Right lobe of liver (tissue), 6 donors: ENCODE measurements around the gene CLEC6A. TPM values are rescaled to one million over a fixed set of nuclear protein-coding genes. Genes with fewer than 3 reads are reported as not detected.

Experiments
- ATAC-seq, 4 donors: fragments of 200-7000 bp; cut with Tn5 transposase; one replicate each; pipeline ENCODE4 v1.9.1; 2020; ENCODE audit warnings: mild to moderate bottlenecking in 4 of 4, moderate library complexity in 4 of 4
- DNase-seq, 3 donors: peaks; one replicate each; pipeline ENCODE4 v3.0.0-alpha.2; 2020
- H3K27ac ChIP-seq, 3 donors: fragments of 200-600 bp; one replicate each; pipeline ENCODE4 v1.8.0; 2022
- H3K27me3 ChIP-seq, 2 donors: fragments of 200-600 bp; one replicate each; pipeline ENCODE4 v1.8.0; 2022
- H3K36me3 ChIP-seq, 4 donors: fragments of 200-600 bp; sonication (generic) in 1 of 4; one replicate each; pipeline versions ENCODE4 v1.5.1 to v1.8.0; 2017 to 2022; ENCODE audit warnings: control low read depth in 1 of 4
- H3K4me1 ChIP-seq, 4 donors: fragments of 200-600 bp; sonication (generic) in 1 of 4; one replicate each; pipeline versions ENCODE4 v1.5.1 to v1.8.0; 2017 to 2022; ENCODE audit warnings: control low read depth in 1 of 4
- H3K4me3 ChIP-seq, 3 donors: fragments of 200-600 bp; one replicate each; pipeline ENCODE4 v1.8.0; 2022
- H3K9me3 ChIP-seq, 4 donors: fragments of 200-600 bp; sonication (generic) in 1 of 4; one replicate each; pipeline versions ENCODE4 v1.5.1 to v1.8.0; 2017 to 2022; ENCODE audit warnings: control low read depth in 1 of 4
- POLR2A ChIP-seq: fragments of 450-650 bp; IDR thresholded peaks from one replicate; pipeline ENCODE4 v1.6.1; 2017; ENCODE audit warnings: antibody characterized with exemption, mild to moderate bottlenecking
- WGBS: methylation state at CpG from one replicate; pipeline ENCODE4 v1.1.6; 2018; ENCODE audit warnings: low coverage, low lambda C conversion rate; ENCODE audit not compliant: insufficient coverage; ENCODE audit errors: missing lambda C conversion rate; 5-methylcytosine and 5-hydroxymethylcytosine counted together
- intact Hi-C, 2 donors: fragments of 100-400 bp; cut with DNase I; formaldehyde crosslinking; loops; one replicate each; pipeline versions ENCODE4 v1.11.2 to v1.14.1; 2022
- total RNA-seq, 6 experiments: library from RNA; depleted of rRNA in 2 of 6; stranded (reverse); fragments of >200 nt in 2 of 6; fragmentation: NEBNext Ultra II Directional in 3 of 6; extraction: Animal tissue kit (Norgen Biotek cat#: 25700) in 3 of 6; gene quantifications; one replicate each; pipeline versions ENCODE4 v1.1.0 to v1.2.4, GENCODE V29; 2016 to 2023
- TF ChIP-seq, protein P1 (sequence below), 4 donors: fragments of 200-600 bp in 3 of 4; fragments of 450-650 bp in 1 of 4; IDR thresholded peaks; one replicate each; pipeline versions ENCODE4 v1.5.1 to v1.8.0; 2016 to 2022; ENCODE audit warnings: antibody characterized with exemption in 4 of 4, mild to moderate bottlenecking in 2 of 4
- donor health status: DM: no; HTN: yes; CAD: no.
- donor health status: DM: no; HTN: no; CAD: no.
- donor health status: DM: no; HTN: no; CAD: no.
- donor health status: DM: no; HTN: yes; CAD: no.
- donor health status: DM: no; HTN: yes; CAD: no.

The CLEC6A gene
- total RNA-seq, 6 experiments from 2014 or later: not detected

DNA sequence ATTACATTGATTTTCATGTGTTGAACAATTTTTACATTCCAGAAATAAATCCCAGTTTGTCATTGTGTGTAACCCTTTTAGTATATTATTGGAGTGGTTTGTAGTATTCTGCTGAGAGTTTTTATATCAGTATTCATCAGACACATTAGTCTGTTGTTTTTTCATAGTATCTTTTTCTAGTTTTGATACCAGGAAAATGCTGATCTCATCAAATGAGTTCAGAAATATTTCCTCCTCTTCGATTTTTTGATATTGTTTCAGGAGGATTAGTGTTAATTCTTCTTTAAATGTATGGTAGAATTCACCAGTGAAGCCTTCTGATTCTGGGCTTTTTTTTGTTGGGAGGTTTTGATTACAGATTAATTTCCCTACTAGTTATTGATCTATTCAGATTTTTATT lies 15.3 kb downstream of the CLEC6A start:
- intact Hi-C loops: no loop called here
- Histone ChIP-seq H3K9me3 (no peaks in the 10 kb centered on the region), H3K4me3 (no peak overlapping the region), H3K36me3 (no peaks in the 10 kb centered on the region), H3K4me1 (no peaks in the 10 kb centered on the region), H3K27me3 (no peaks in the 10 kb centered on the region), H3K27ac (no peak overlapping the region)
- 33% methylated on average over 1 of the region's 1 CpG for WGBS
- TF ChIP-seq, protein P1, sequence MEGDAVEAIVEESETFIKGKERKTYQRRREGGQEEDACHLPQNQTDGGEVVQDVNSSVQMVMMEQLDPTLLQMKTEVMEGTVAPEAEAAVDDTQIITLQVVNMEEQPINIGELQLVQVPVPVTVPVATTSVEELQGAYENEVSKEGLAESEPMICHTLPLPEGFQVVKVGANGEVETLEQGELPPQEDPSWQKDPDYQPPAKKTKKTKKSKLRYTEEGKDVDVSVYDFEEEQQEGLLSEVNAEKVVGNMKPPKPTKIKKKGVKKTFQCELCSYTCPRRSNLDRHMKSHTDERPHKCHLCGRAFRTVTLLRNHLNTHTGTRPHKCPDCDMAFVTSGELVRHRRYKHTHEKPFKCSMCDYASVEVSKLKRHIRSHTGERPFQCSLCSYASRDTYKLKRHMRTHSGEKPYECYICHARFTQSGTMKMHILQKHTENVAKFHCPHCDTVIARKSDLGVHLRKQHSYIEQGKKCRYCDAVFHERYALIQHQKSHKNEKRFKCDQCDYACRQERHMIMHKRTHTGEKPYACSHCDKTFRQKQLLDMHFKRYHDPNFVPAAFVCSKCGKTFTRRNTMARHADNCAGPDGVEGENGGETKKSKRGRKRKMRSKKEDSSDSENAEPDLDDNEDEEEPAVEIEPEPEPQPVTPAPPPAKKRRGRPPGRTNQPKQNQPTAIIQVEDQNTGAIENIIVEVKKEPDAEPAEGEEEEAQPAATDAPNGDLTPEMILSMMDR (IDR thresholded peaks at IDR 0.05): no peak
- TF ChIP-seq POLR2A: no peak
- no peak for DNase-seq
- ATAC-seq: no peak

DNA sequence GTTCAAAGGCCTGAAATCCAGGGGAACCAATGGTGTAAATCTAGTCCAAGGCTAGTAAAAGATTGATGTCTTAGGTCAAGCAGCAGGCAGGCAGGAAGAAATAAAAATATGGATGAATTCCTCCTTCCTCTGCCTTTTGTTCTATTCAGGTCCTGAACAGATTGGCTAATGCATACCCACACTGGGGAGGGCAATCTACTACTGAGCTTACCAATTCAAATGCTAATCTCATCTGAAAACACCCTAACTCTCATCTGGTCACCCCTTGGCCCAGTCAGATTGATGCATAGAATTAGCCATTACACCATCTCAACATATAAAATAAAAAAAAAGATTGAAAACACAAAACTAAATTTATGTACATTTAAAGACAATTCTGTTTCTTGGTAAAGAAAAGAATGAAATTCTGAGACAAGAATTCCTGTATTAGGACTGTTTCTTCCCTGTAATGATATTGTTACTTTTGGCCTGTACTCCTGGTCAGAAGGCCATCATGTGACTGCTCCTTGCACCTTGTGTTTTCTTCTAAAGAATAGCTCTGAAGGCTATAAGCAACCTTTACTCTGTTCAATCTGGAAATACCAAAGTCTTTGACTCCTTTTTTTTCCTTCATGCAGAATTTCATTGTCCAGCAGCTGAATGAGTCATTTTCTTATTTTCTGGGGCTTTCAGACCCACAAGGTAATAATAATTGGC lies 19.9 kb downstream of the CLEC6A start:
- intact Hi-C loops: no loop called here
- TF ChIP-seq, protein P1 (IDR thresholded peaks at IDR 0.05): no peak
- TF ChIP-seq POLR2A: no peak
- DNase-seq (no peak), ATAC-seq (no peak)
- H3K9me3 ChIP-seq: no peaks in the 10 kb centered on the region
- H3K4me1 ChIP-seq: no peaks in the 10 kb centered on the region
- H3K36me3 ChIP-seq: no peaks in the 10 kb centered on the region
- H3K27ac ChIP-seq: no peak overlapping the region
- H3K27me3 ChIP-seq: no peaks in the 10 kb centered on the region
- H3K4me3 ChIP-seq: no peak overlapping the region

DNA sequence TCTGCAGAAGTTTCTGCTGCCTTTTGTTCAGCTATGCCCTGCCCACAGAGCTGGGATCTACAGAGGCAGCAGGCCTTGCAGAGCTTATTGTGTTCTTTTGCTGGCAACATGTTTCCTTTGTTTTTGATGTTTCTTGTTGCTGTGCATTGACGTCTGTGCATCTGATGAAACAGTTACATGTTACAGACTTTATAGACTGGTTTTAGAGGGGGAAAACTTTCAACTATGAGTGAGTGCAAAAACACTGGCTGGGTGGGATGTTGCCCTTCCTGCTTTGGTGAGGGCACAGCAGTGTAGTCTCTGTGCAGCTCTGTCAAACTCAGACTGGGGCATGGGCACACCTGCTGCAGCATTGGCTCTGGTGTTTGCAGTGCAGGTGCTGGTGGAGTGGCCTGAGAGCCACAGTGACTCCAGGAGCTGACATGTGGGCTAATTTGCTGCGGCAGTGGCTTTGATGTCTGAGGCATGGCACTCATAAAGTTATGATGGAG lies 26.9 kb downstream of the CLEC6A start:
- ATAC-seq (no peak), DNase-seq (no peak)
- Histone ChIP-seq H3K4me1 (no peaks in the 10 kb centered on the region), H3K9me3 (no peaks in the 10 kb centered on the region), H3K27ac (no peak overlapping the region), H3K36me3 (no peaks in the 10 kb centered on the region), H3K27me3 (no peaks in the 10 kb centered on the region), H3K4me3 (no peak overlapping the region)
- intact Hi-C loops: no loop called here
- TF ChIP-seq, protein P1 (IDR thresholded peaks at IDR 0.05): no peak
- no peak for TF ChIP-seq POLR2A
- WGBS: 58% methylated on average over 1 of the region's 2 CpGs

DNA sequence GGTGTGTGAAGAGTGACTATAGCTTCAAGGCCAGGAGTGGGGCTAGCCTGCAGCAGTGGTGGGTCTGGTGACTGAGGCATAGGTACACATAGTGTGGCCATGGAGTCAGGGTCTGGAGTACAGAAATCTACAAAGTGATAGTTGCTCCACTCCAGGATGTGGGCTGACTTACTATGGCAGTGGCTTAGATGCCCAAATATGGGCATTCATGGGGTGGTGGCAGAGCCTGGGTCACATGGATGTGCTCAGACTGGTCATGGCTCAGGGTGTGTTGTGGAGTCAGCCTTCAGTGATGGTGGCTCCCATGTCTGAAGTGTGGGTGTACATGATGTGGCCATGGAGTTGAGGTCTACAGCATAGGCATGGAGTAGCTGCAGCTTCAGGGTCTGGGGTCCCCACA lies 27.3 kb downstream of the CLEC6A start:
- intact Hi-C loops: no loop called here
- DNase-seq (no peak), ATAC-seq (no peak)
- TF ChIP-seq POLR2A: no peak
- TF ChIP-seq, protein P1 (IDR thresholded peaks at IDR 0.05): no peak
- H3K4me1 ChIP-seq: no peaks in the 10 kb centered on the region
- no peaks in the 10 kb centered on the region for H3K9me3 ChIP-seq
- H3K27me3 ChIP-seq: no peaks in the 10 kb centered on the region
- H3K4me3 ChIP-seq: no peak overlapping the region
- no peaks in the 10 kb centered on the region for H3K36me3 ChIP-seq
- H3K27ac ChIP-seq: no peak overlapping the region
